ENCODE data around the gene GTF3A.

DNA sequence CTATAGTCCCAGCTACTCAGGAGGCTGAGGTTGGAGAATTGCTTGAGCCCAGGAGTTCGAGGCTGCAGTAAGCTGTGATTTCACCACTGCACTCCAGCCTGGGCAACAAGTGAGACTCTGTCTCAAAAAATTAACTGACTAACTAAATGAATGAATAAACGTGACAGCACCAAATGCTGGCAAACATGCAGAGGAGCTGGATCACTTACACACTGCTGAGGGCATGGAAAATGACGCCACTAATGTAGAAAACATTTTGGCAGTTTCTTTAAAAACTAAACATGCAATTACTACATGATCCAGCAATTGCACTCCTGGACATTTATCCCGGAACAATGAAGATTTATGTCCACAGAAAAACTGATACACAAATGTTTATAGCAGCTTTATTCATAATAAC is 31.3 kb upstream of the GTF3A start:
- TF ChIP-seq POLR2A (IDR thresholded peaks at IDR 0.05; ENCODE audit: low read length) (no peak), GATA1 (IDR thresholded peaks at IDR 0.05; ENCODE audit: low read depth, low read length) (no peak)
